NK-92 treated with Interleukin-12 subunit alpha and Interleukin-12 subunit beta, amount 100 ng/mL, for 24 hours (cell line): ENCODE measurements around the gene SLCO4C1.

Source experiments
- DNase-seq: peaks from one replicate; lab custom pipeline; 2025; lab: John Stamatoyannopoulos, UW

SLCO4C1 gene

GRCh38 chr5:102271759-102272158 lies 24.3 kb downstream of the SLCO4C1 start:
- no peak for DNase-seq

DNA sequence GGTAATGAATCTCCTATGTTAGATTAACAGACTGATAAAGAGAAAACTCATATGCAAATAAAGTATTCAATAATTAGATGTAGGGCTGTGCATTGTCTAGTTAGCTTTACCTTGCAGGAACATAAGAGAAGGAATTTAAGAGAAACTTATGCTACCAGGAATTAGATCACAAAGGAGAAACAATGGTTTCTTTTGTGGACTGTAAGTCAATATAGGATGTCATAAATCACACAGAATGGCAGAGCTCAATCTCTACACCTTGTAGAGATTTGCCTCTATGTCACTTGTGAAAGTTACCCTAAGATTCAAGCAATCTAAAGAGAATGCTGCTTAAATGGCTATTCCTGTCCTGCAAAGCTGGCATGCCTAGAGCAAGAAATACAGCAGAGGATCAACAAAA lies 26.0 kb downstream of the SLCO4C1 start:
- DNase-seq: no peak

DNA sequence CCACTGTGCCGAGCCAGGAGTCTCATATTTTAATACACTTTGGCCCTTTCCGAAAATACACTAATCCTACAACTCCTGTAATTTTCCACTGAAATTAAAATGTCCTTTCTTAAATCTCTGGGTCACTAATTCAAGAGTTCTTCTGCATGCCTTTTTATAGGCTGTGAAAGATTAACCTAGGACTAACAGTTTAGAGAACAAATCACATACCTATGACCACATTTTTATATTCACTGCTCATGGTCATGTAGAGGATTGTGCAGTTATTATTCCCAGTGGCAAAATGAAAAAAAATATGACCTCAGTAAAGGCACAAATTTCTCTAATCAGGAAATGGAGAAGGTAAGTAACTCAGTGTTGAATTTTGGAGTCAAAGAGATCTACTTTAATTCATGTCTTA lies 33.4 kb downstream of the SLCO4C1 start:
- no peak for DNase-seq

- no peak for DNase-seq
Measured at GRCh38 chr5:102249381-102249780, 46.7 kb downstream of the SLCO4C1 start.

GRCh38 chr5:102243213-102243612 lies 52.9 kb downstream of the SLCO4C1 start:
- no peak for DNase-seq

DNA sequence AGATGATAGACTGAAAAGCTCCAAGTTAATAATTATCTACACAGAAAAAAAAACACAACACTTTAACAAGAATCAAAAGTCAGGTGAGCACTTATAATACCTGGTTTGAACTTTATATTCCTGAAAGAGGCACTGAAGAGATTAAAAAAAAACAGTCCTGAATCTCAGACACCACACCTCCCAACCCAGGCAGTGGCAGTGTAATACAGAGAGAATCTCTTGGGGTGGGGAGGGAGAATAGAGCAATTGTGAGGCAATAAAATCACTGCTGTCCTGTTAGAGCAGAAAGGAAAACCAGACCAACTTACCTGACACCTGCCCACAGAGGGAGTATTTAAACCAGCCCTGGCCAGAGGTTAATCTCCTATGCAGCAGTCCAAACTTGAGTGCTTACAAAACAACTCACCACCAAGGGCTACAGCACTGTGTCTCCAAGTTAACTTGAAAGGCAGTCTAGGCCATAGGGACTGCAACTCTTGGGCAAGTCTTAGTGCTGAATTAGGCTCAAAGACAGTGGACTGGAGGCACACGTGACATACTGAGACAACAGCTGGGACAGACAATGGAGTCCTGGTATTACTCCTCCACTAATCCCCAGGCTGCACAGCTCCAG lies 54.2 kb downstream of the SLCO4C1 start:
- no peak for DNase-seq

GRCh38 chr5:102231693-102232619 lies 64.1 kb downstream of the SLCO4C1 start:
- DNase-seq: no peak

DNA sequence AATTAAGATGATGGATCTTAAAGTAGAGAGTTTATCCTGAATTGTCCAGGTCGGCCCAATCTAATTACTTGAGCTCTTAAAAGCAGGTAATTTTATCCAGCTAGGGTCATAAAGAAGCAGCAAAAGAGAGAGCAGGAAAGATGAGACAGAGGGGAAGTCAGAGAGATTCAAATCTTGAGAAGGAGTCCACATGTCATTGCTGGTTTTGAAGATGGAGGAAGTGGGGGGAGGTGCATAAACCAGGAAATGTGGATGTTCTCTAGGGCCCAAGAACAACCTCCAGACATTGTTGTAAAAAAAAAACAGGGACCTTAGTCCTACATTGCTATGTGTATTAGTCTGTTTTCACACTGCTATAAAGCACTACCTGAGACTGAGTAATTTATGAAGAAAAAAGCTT lies 66.4 kb downstream of the SLCO4C1 start:
- no peak for DNase-seq

- DNase-seq: no peak
Measured at GRCh38 chr5:102226321-102226720, 69.8 kb downstream of the SLCO4C1 start.

DNA sequence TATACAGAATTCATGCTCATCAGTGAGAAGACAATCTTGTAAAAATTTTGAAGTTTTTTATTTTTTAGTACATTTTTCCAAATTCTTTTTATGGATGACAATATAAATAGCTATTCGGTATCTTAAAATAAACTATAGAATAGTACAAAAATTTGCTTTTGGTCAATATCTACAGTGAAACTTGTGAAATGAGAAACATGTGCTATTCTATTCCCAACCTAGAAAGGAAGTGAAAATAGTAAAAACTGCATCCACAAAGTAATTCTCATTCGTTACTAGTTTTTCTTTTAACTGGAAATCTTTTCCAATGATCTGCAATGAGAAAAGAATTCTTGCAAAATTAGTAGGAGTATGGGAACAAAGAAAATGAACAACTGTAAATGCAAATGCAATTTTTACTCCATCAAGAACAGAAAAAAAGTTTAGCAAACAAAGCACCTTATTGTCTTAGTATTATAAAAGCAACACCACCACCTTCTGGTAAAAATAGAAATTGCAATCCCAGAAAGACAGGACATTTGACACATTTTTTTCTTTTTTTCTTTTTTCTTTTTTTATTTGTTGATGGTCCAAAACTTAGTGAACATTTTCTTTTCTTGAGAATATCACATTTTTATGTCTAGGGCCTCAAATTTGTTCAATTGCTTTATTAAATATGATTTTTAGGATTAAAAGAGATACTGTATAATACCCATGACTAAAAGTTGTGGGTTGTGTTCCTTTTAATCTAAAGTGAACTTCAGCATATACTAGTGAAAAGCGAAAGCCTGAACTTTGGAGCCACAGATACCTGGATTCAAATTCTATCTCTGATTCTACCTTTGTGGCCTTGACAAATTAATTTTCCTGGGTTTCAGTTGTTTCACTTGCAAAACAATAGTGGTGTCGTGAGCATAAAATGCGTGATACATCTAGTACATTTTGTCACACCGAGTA lies 72.3 kb downstream of the SLCO4C1 start:
- DNase-seq: no peak

GRCh38 chr5:102222772-102223171 lies 73.3 kb downstream of the SLCO4C1 start:
- DNase-seq: no peak

- DNase-seq: no peak
Measured at GRCh38 chr5:102221949-102222348, 74.1 kb downstream of the SLCO4C1 start.

DNA sequence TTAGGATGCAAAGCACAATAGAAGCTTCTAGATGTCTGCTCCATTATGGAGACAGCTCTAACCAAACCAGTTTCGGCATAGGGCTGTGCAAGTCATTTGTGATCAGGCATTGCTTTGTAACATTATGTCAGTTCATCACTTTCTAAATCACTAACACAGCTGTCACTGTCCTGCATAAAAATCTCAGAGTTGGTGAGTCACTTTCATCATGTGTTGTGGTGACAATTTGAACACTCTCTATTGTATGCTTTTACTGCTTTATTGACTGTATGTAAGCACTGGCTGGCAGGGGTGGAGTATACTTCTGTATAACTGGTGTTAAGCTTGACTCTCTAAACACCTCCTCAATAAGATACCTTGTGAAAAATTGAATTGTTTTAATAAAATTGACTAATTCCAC lies 77.9 kb downstream of the SLCO4C1 start:
- DNase-seq: no peak

DNA sequence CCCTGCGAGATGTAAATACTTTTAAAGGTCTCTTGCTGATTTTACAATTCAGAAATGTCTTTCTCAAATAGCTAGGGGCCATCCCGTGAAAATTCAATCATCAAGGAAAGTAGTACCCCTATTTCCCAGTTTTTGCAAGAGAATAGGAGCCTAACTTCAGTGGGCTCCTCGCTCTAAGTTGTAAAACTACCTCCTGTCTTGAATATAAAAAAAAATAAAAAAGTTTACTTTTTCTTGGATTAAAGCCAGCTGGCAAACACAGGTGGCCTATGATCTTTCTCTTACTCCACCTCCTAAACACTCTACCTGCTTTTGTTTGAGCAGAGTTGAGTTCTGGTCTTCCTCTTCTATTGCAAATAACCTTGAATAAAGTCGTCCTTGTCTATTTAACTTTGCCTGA lies 79.4 kb downstream of the SLCO4C1 start:
- no peak for DNase-seq

GRCh38 chr5:102211165-102211564 lies 84.9 kb downstream of the SLCO4C1 start:
- no peak for DNase-seq

- no peak for DNase-seq
Measured at GRCh38 chr5:102200861-102201260, 95.2 kb downstream of the SLCO4C1 start.

DNA sequence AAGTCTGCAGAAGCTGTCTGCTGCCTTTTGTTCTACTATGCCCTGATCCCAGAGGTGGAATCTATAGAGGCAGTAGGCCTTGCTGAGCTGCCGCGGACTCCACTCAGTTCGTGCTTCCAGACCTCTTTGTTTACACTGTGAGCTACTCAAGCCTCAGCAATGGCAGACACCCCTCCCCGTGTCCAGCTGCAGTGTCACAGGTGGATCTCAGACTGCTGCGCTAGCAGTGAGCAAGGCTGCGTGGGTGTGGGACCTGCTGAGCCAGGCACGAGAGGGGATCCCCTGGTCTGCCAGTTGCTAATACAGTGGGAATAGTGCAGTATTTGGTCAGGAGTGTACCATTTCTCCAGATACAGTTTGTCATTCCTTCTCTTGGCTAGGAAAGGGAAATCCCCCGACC lies 99.6 kb downstream of the SLCO4C1 start:
- no peak for DNase-seq
